GM21526 (cell line): Measurements from ENCODE around the gene XIRP1.
"Not testable (repeated sequence)": the region's sequence is repeated elsewhere in the genome, so short reads cannot be mapped to it uniquely, and the experiment has no call there.

Experiments
- ATAC-seq: cut with Tn5 transposase; IDR thresholded peaks from one replicate; pipeline ENCODE4 v1.9.1; 2021; ENCODE audit warnings: moderate library complexity; ENCODE audit not compliant: unreplicated experiment, low FRiP score

Gene XIRP1, protein sequence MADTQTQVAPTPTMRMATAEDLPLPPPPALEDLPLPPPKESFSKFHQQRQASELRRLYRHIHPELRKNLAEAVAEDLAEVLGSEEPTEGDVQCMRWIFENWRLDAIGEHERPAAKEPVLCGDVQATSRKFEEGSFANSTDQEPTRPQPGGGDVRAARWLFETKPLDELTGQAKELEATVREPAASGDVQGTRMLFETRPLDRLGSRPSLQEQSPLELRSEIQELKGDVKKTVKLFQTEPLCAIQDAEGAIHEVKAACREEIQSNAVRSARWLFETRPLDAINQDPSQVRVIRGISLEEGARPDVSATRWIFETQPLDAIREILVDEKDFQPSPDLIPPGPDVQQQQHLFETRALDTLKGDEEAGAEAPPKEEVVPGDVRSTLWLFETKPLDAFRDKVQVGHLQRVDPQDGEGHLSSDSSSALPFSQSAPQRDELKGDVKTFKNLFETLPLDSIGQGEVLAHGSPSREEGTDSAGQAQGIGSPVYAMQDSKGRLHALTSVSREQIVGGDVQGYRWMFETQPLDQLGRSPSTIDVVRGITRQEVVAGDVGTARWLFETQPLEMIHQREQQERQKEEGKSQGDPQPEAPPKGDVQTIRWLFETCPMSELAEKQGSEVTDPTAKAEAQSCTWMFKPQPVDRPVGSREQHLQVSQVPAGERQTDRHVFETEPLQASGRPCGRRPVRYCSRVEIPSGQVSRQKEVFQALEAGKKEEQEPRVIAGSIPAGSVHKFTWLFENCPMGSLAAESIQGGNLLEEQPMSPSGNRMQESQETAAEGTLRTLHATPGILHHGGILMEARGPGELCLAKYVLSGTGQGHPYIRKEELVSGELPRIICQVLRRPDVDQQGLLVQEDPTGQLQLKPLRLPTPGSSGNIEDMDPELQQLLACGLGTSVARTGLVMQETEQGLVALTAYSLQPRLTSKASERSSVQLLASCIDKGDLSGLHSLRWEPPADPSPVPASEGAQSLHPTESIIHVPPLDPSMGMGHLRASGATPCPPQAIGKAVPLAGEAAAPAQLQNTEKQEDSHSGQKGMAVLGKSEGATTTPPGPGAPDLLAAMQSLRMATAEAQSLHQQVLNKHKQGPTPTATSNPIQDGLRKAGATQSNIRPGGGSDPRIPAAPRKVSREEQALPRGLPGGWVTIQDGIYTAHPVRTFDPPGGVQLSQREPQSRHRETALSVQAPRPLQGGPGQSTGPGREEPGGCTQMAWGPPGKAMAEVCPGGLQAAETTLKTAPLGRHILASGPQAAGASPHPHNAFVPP (N-terminal part only)

DNA sequence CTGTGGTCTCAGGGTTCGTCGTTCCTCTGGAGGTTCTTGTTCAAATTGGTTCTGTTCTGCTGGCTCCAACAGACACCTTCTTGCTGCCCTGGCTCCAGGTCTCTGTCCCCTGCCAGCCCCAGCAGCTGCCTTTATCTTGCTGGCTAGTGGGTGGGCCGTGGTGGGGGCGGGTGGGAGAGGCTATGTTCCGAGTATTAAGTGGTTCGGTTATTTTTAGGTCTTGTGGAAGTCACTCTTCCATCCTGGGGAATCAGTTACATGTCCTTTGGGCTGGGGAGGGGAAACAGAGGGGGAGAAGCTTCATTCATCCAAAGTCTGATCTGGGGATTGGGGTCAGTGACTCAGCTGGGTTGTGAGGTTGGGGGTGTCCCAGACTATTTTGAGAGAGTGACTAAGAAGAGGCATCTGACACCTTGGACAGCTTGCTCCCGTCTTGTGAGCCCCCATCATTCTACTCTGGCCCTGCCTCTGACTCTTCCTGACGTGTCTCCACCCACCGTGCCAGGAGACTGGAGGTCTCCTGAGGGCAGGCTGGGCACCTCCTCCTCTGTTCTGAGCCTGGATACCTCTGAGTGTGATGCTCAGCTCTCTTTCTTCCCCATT lies at the start of gene XIRP1:
XIRP1 (minus strand) TSS at position 106 of the 603 bp plus-strand sequence. CDS start 3,150 bp downstream, outside the sequence.
- no peak for ATAC-seq

DNA sequence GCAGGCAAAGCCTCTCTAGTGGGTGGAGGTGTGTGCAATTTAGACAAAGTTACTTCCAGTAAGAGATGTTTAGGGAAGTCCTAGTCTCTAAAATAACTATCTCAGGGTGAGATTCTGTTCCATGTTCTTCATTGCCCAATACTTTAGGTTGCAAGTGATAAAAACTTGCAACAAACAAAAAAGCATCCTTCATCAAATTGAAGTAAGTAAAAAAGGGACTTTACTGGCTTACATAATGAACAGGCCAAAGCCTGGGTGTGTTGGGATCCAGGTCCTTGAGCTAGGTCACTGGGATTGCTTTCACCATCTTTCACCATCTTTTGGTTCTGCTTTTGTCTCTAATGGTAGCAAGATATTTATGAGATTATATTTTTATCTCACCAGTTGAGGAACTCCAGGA lies 49.2 kb upstream of the XIRP1 start:
- ATAC-seq = no peak

DNA sequence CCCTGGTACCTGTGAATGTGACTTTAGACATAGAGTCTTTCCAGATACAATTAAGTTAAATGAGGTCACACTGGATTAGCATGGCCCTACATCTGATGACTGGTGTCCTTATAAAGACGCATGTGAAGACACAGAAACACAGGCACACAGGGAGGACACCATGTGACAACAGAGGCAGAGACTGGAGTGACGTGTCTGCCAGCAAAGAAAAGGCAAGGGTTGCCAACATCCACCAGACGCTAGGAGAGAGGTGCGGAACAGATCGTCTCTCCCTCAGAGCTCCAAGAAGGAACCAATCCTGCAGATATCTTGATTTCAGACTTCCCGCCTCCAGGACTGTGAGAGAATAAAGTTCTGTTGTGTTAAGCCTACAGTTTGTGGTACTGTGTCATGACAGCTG lies 44.6 kb upstream of the XIRP1 start:
- no peak for ATAC-seq

DNA sequence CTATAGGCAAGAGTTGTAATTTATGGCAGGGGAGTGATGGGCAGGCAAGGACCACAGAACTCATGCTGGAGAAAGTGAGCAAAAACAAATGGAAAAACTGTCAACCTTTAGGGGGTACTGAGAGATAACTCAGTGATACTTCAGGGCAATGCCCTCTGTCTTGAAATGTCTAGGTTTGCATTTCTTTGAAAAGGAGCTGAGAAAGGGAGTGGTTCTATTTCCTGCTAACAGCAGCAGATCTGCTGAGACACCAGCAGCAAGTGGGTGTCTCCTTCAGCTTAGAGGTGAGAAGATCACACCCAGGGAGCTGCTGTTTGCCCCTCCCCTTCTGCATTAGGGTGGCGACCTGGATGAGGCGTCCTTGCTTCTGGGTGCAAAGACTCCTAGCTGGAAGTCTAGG lies 42.3 kb upstream of the XIRP1 start:
- ATAC-seq = no peak

DNA sequence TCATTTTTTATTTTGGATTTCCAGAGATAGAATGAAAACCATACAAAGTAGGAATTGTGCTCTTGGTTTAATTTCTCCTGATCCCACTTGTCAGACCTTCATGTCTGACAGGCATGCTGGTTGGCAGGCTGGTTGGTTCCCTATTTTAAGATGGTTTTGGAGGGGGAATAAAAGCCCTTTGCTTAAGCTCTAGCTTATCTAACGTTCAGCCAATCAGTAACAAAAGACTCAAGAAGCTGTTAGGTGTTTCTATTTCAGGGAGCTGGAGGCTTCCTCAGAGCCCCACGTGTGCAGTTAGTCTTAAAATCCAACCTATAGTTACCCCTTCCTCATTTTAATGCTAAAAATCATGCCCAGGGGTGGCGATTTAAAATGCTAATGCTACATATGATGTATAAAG lies 40.5 kb upstream of the XIRP1 start:
- ATAC-seq = no peak

DNA sequence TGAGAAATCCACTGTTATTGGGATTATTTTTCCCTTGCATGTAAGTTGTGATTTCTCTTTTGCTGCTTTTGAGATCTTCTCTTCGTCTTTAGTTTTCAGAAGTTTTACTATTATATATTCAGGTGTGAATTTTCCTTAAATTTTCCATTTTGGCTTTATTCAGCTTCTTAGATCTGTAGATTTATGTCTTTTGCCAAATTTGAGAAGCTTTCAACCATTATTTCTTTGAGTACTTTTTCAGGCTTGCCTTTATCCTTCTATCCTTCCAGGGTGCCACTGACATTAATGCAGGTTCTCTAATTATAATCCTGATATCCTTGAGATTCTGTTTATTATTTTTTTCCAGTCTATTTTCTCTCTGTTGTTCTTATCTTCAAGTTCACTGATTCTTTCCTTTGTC lies 38.1 kb upstream of the XIRP1 start:
- ATAC-seq = no peak

DNA sequence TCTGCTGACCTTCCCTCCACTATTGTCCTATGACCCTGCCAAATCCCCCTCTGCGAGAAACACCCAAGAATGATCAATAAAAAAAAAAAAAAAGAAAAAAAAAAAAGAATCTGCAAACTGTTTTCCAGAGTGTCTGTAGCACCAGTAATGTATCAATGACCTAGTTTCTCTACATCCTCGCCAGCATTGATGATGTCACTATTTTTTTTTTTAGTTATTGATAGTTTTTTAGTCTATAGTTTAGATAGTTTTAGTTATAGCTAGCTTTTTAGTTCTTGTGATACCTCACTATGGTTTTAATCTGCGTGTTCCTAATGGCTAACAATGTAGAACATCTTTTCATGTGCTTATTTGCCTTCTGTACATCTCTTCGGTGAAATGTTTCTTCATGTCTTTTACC lies 36.1 kb upstream of the XIRP1 start:
- no peak for ATAC-seq

DNA sequence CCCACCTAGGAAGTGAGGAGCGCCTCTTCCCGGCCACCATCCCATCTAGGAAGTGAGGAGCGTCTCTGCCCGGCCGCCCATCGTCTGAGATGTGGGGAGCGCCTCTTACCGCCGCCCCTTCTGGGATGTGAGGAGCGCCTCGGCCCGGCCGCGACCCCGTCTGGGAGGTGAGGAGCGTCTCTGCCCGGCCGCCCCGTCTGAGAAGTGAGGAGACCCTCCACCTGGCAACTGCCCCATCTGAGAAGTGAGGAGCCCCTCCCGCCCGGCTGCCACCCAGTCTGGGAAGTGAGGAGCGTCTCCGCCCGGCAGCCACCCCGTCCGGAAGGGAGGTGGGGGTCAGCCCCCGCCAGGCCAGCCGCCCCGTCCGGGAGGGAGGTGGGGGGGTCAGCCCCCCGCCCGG lies 35.2 kb upstream of the XIRP1 start:
- not testable (repeated sequence) for ATAC-seq

DNA sequence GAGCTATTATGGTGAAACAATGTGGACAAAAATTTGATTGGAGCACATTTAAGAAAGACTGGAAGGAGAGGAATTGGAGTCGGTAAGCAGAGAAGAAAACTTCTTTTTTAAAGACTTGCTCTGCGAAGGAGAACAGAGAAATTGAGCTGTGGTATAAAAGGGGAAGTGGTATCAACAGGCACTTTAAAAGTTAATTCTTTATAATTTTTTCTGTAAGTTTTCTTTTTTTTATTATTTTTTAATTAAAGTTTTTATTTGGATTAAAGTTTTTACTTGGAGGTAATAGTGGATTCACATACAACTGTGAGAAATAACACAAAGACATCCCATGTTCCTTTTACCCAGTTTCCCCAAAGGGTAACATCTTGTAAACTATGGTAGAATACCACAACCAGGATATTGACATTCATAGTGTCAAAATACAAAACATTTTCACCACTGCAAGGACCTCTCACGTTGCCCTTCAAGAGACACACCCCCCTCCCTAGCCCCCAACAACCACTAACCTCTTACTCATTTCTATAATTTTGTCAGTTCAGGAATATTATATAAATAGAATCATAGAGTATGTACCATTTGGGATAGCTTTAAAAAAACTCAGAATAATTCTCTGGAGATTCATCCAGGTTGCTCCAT lies 33.8 kb upstream of the XIRP1 start:
- no peak for ATAC-seq

DNA sequence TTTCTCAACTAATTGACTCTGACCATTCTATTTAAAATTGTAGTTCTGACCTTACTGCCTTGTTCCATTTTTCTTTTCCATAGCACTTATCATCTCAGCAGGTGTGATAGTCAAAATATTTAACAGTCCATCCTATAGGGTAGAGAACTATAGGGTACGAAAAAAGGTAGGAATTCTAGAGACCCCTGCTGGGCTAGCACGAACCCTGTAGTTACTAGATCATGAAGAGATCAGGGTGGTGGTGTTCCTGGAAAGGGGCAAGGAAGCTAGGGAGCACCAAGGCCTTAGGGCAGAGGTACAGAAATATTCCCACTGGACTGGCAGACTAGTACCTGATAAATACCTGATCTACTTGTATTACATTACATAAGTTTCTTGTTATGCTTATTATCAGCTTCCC lies 31.9 kb upstream of the XIRP1 start:
- no peak for ATAC-seq

DNA sequence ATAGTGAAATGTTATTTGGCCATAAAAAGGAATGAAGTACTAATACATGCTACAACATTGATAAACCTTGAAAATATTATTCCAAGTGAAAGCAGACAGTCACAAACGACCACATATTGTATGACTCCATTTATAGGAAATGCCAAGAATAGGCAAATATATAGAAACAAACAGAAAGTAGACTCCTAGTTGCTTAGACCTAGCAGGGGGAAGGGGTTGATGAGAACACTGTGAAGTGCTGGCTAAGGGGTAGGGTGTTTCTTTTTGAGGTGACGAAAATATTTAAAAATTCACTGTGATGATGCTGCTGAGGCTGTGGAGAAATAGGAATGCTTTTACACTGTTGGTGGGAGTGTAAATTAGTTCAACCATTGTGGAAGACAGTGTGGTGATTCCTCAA lies 30.5 kb upstream of the XIRP1 start:
- no peak for ATAC-seq

DNA sequence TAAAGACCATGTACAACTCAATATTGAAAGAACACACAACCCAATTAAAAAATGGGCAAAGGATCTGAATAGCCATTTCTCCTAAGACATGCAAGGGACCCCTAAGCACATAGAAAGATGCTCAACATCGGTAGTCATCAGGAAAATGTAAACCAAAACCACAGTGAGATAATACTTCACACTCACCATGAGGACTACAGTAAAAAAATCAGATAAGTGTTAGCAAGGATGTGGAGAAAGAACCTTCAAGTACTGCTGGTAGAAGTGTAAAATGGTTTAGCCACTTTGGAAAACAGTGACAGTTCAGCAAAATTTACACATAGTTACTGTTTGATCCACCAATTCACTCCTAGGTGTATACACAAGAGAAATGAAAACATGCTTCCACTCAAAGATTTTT lies 30.1 kb upstream of the XIRP1 start:
- no peak for ATAC-seq

DNA sequence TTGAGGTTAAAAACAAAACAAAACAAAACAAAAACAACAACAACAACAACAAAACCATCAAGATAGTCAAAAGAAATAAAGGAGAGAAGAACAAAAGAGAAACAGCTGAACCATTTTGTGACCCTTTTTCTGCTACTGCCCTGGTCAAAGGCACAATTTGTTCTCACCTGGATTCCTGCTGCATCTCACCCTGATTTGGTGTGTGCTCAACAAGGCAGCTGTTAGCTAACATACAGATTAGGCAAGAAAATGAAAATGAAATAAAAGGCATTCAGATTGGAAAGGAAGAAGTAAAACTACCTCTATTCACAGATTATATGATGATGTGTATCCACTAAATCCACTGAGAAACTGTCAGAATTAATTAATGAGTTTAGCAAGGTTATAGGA lies 28.7 kb upstream of the XIRP1 start:
- ATAC-seq = no peak

DNA sequence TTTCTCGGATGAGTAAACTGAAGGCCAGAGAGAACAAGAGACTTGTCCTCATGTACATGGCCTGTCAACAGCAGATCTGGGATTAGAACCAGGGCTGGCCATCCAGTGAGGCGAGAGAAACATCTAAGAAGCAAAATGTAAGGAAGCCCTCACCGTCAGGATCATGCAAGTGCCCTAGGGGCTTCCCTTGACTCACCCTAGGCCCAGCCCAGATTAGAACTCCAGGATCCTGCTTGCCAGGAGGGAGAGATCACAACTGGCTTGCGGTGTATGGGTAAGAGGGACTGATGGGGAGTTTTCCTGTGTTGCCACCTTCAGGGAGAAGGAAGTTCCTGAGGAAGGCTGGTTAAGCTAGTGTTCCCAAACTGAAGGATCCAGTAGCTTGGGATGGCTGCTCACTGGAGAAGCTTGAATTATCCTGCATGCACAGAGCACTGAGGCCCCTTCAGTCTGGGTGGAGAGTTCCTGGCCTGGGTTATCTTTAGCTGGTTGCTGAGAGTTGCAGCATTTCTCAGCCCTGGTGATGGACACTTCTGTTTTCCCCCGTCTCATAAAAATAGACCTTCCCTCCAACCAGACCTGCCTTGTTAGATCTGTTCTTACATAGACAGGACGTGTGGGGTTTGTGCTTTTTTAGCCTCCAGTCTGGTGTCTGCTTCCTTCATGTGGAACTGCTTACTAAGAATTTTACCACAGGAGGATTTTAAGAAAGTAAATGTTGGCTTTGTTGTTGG lies 28.2 kb upstream of the XIRP1 start:
- ATAC-seq = no peak

DNA sequence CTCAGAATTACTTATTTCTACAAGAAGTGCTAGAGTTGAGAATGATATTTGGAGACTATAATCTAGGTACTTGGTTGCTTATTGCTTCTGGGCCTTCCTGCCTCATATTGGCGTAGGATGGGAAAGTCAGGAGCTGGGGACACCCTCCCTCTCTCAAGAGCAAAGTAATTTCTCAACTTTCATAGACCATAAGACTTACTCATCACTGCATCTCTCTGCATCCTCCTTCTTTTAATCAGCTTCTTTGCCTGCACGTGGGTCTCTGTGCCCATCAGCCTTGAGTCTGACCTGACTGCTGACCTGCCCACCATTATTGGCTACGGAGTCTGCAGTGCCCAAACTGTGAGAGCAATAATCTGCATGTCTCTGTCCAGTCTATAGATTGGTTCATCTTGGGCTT lies 27.3 kb upstream of the XIRP1 start:
- ATAC-seq = no peak

DNA sequence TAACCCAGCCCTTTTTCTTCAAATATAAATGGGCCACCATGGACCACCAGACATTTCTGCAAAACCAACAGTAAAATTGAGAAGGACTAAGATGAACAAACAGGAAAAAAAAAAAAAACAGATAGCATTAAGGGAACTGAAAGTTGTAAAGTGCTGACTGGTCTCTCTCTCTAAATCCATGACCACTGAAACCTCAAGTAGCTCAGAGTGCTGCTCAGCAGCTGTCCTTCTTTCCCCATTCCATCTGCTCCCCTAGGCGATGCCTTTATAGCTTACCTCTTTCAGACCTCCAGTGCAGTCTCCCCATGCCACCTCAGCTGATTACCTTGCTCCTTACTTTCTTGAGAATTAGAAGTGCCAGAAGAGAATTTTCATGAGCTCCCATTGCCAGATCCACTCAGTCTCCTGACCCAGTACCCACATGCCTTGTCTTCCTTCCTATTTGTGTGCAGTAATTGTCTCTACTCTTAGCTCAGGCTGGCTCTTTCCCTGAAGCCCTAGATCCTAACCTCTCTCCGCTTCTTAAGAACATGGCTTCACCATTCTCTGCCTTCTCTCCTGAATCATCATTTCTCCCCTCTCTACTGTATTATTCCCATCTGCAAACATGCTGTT lies 23.9 kb upstream of the XIRP1 start:
- peak; percentile 94 for ATAC-seq

DNA sequence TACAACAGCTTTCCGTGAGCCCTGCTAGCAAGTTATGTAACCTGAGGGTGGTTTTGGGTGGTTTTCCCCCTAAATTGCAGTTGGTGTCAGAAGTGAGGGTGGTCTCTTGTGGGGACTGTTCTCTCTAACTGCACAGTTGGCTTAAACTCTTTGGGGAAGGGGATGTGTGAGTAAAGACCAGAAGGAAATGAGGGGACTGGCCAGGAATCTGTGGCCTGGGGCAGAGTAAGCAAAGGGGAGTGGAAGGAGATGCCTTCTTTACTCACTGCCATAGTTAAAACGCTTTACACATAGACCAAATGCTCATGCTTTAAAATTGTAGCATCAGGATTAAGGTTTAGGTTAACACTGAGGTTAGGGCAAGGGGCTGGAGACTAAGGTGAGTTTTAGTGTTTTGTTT lies 21.2 kb upstream of the XIRP1 start:
- no peak for ATAC-seq

DNA sequence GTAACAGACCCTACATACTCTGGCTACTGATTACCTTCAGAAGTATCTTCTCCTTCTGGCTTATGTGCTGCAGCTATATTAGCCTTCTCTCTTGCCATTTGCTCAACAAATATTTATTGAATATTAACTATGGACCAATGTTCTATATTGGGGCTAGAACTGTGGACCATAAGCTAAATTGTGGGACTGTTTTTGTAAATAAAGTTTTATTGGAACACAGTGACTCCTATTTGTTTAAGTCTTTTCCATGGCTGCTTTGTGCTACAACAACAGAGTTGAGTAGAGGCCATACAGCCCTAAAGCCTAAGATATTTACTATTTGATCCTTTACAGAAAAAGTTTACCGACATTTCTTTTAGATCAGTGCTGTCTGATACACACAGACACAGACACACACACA lies 20.3 kb upstream of the XIRP1 start:
- no peak for ATAC-seq
